ENCODE measurements around the gene PPP1R13B. TPM values are rescaled to one million over a fixed set of nuclear protein-coding genes. Genes with fewer than 3 reads are reported as not detected.

PPP1R13B gene
- total RNA-seq, 4 donors from 2014 or later: 5.6 to 71.6 (median 18.2) TPM

GRCh38 chr14:103765526-103765925 lies 81.8 kb downstream of the PPP1R13B start:
- DNase-seq: no peak
- TF ChIP-seq CTCF (IDR thresholded peaks at IDR 0.05): no peak
- no peak for TF ChIP-seq POLR2A (IDR thresholded peaks at IDR 0.05)
- no peaks in the 10 kb centered on the region for H3K4me1 ChIP-seq
- no peaks in the 10 kb centered on the region for H3K36me3 ChIP-seq
- no peak overlapping the region for H3K4me3 ChIP-seq
- H3K27me3 ChIP-seq: no peaks in the 10 kb centered on the region
- no peaks in the 10 kb centered on the region for H3K9me3 ChIP-seq
- intact Hi-C loops (cut with DNase I; ENCODE audit: low total_unique reads): no loop called here
- H3K27ac ChIP-seq: no peak overlapping the region

GRCh38 chr14:103763730-103764488 lies 83.5 kb downstream of the PPP1R13B start:
- no peaks in the 10 kb centered on the region for H3K4me1 ChIP-seq
- no peaks in the 10 kb centered on the region for H3K9me3 ChIP-seq
- no peak for DNase-seq
- no peaks in the 10 kb centered on the region for H3K27me3 ChIP-seq
- no peak for TF ChIP-seq POLR2A (IDR thresholded peaks at IDR 0.05)
- TF ChIP-seq CTCF (IDR thresholded peaks at IDR 0.05): no peak
- H3K4me3 ChIP-seq: no peak overlapping the region
- no peaks in the 10 kb centered on the region for H3K36me3 ChIP-seq
- H3K27ac ChIP-seq: no peak overlapping the region
- intact Hi-C loops (cut with DNase I; ENCODE audit: low total_unique reads): no loop called here

- no peaks in the 10 kb centered on the region for H3K4me1 ChIP-seq
- H3K27ac ChIP-seq: no peak overlapping the region
- intact Hi-C loops (cut with DNase I; ENCODE audit: low total_unique reads): no loop called here
- no peaks in the 10 kb centered on the region for H3K36me3 ChIP-seq
- no peak overlapping the region for H3K4me3 ChIP-seq
- TF ChIP-seq CTCF (IDR thresholded peaks at IDR 0.05): no peak
- TF ChIP-seq POLR2A (IDR thresholded peaks at IDR 0.05): no peak
- no peaks in the 10 kb centered on the region for H3K27me3 ChIP-seq
- H3K9me3 ChIP-seq: no peaks in the 10 kb centered on the region
- no peak for DNase-seq
Measured at GRCh38 chr14:103762541-103762940, 84.8 kb downstream of the PPP1R13B start.

- Histone ChIP-seq H3K4me3 (no peak overlapping the region), H3K4me1 (no peaks in the 10 kb centered on the region), H3K27ac (no peak overlapping the region), H3K9me3 (no peaks in the 10 kb centered on the region), H3K27me3 (no peaks in the 10 kb centered on the region), H3K36me3 (no peaks in the 10 kb centered on the region)
- no peak for TF ChIP-seq CTCF (IDR thresholded peaks at IDR 0.05)
- no peak for TF ChIP-seq POLR2A (IDR thresholded peaks at IDR 0.05)
- DNase-seq: no peak
- intact Hi-C loops (cut with DNase I; ENCODE audit: low total_unique reads): no loop called here
Measured at GRCh38 chr14:103762036-103762435, 85.3 kb downstream of the PPP1R13B start.

GRCh38 chr14:103758059-103758776 lies 89.2 kb downstream of the PPP1R13B start:
- H3K4me3 ChIP-seq: no peak overlapping the region
- intact Hi-C loops (cut with DNase I; ENCODE audit: low total_unique reads): no loop called here
- no peak for DNase-seq
- no peaks in the 10 kb centered on the region for H3K36me3 ChIP-seq
- no peaks in the 10 kb centered on the region for H3K27me3 ChIP-seq
- H3K4me1 ChIP-seq: no peaks in the 10 kb centered on the region
- no peak overlapping the region for H3K27ac ChIP-seq
- H3K9me3 ChIP-seq: no peaks in the 10 kb centered on the region
- TF ChIP-seq POLR2A (IDR thresholded peaks at IDR 0.05) (no peak), CTCF (IDR thresholded peaks at IDR 0.05) (no peak)
